Smooth muscle cell (in vitro differentiated cells): ENCODE data around the gene KRTAP6-3. TPM values are rescaled to one million over a fixed set of nuclear protein-coding genes. Genes with fewer than 3 reads are reported as not detected.

Experiments
- DNase-seq: peaks from one replicate; lab custom pipeline; 2025; ENCODE audit not compliant: unreplicated experiment; lab: John Stamatoyannopoulos, UW
- H2AFZ ChIP-seq: fragments of 200-600 bp; sonication (generic); 2 replicates; pipeline ENCODE4 v1.6.0; 2016; ENCODE audit warnings: antibody characterized with exemption, low read depth, mild to moderate bottlenecking
- H3F3A ChIP-seq: fragments of 200-600 bp; sonication (generic); 2 replicates; pipeline ENCODE4 v1.6.0; 2017; ENCODE audit warnings: antibody characterized with exemption, low read depth
- H3K27ac ChIP-seq: fragments of 200-600 bp; sonication (generic); 2 replicates; pipeline ENCODE4 v1.5.1; 2016; ENCODE audit warnings: low read depth, mild to moderate bottlenecking
- H3K27me3 ChIP-seq: fragments of 200-600 bp; sonication (generic); 2 replicates; pipeline ENCODE4 v1.6.1; 2016; ENCODE audit warnings: low read depth, mild to moderate bottlenecking
- H3K36me3 ChIP-seq: fragments of 200-600 bp; sonication (generic); 2 replicates; pipeline ENCODE4 v1.5.1; 2016; ENCODE audit warnings: low read depth
- H3K4me1 ChIP-seq: fragments of 200-600 bp; sonication (generic); 2 replicates; pipeline ENCODE4 v1.5.1; 2016; ENCODE audit warnings: low read depth
- H3K4me2 ChIP-seq: fragments of 200-600 bp; sonication (generic); 2 replicates; pipeline ENCODE4 v1.6.0; 2016; ENCODE audit warnings: mild to moderate bottlenecking
- H3K4me3 ChIP-seq: fragments of 200-600 bp; sonication (generic); 2 replicates; pipeline ENCODE4 v1.5.1; 2016; ENCODE audit warnings: mild to moderate bottlenecking
- H3K79me2 ChIP-seq: fragments of 200-600 bp; sonication (generic); 2 replicates; pipeline ENCODE4 v1.6.0; 2016; ENCODE audit warnings: low read depth, mild to moderate bottlenecking
- H3K9ac ChIP-seq: fragments of 200-600 bp; sonication (generic); 2 replicates; pipeline ENCODE4 v1.6.0; 2016; ENCODE audit warnings: low read depth
- H3K9me3 ChIP-seq: fragments of 200-600 bp; sonication (generic); replicated peaks from 2 replicates; pipeline ENCODE4 v1.5.1; 2016; ENCODE audit warnings: low read depth
- H4K20me1 ChIP-seq: fragments of 200-600 bp; sonication (generic); 2 replicates; pipeline ENCODE4 v1.6.0; 2016; ENCODE audit warnings: low read depth
- WGBS: methylation state at CpG from one replicate; pipeline ENCODE4 v1.1.7; 2016; ENCODE audit warnings: low lambda C conversion rate; 5-methylcytosine and 5-hydroxymethylcytosine counted together
- polyA plus RNA-seq: library from polyadenylated mRNA; unstranded; fragments of >200 nt; fragmentation: Nextera tagmentation; extraction: Ambion mirVana; gene quantifications from 2 replicates; pipeline ENCODE4 v1.2.1, GENCODE V29; 2016
- total RNA-seq: library from RNA; depleted of rRNA; stranded (reverse); fragments of >200 nt; gene quantifications from 2 replicates; pipeline ENCODE4 v1.2.3, GENCODE V29; 2014
- TF ChIP-seq, protein P1 (sequence below): fragments of 200-600 bp; sonication (generic); IDR thresholded peaks from 2 replicates; pipeline ENCODE4 v1.5.1; 2017; ENCODE audit warnings: borderline replicate concordance, mild to moderate bottlenecking, antibody characterized with exemption; ENCODE audit not compliant: insufficient read depth, poor library complexity, severe bottlenecking

KRTAP6-3 gene
- total and polyA plus RNA-seq, 2 experiments from 2014 or later = not detected

DNA sequence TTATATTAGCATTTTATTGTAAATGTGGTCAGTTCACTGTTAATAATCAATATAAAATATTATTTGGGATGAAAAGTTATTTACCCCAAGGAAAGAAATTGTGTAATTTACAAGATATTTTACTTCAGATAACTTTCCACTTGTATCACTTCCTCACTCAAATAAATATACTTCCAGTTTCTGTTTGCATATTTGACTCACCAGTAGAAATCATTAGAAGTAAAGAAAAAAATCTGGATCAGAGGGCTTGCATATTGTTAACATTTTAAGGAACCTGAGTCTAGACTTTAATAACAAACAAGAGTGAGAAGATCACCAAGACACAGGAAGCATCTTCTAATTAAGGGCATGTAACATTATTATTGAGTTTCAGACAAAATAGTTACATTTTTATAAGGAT lies 27.8 kb downstream of the KRTAP6-3 start:
- Histone ChIP-seq H3K27me3 (no peaks in the 10 kb centered on the region), H3K27ac (no peak overlapping the region), H3K9ac (no peak overlapping the region), H3K4me2 (no peak overlapping the region), H3K36me3 (no peaks in the 10 kb centered on the region), H2AFZ (no peak overlapping the region), H3K79me2 (no peaks in the 10 kb centered on the region), H3K9me3 (no peaks in the 10 kb centered on the region), H3F3A (no peaks in the 10 kb centered on the region), H3K4me1 (no peaks in the 10 kb centered on the region), H3K4me3 (no peak overlapping the region), H4K20me1 (no peaks in the 10 kb centered on the region)
- no peak for DNase-seq
- TF ChIP-seq, protein P1, sequence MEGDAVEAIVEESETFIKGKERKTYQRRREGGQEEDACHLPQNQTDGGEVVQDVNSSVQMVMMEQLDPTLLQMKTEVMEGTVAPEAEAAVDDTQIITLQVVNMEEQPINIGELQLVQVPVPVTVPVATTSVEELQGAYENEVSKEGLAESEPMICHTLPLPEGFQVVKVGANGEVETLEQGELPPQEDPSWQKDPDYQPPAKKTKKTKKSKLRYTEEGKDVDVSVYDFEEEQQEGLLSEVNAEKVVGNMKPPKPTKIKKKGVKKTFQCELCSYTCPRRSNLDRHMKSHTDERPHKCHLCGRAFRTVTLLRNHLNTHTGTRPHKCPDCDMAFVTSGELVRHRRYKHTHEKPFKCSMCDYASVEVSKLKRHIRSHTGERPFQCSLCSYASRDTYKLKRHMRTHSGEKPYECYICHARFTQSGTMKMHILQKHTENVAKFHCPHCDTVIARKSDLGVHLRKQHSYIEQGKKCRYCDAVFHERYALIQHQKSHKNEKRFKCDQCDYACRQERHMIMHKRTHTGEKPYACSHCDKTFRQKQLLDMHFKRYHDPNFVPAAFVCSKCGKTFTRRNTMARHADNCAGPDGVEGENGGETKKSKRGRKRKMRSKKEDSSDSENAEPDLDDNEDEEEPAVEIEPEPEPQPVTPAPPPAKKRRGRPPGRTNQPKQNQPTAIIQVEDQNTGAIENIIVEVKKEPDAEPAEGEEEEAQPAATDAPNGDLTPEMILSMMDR = no peak

- TF ChIP-seq, protein P1 = no peak
- WGBS = 83% methylated on average over 3 of the region's 3 CpGs
- no peaks in the 10 kb centered on the region for H3K36me3 ChIP-seq
- H3K79me2 ChIP-seq = no peaks in the 10 kb centered on the region
- H3K4me2 ChIP-seq = no peak within 1 kb of the TSS
- no peak within 1 kb of the TSS for H3K9ac ChIP-seq
- H3K4me3 ChIP-seq = no peak within 1 kb of the TSS
- H3K4me1 ChIP-seq = no peaks in the 10 kb centered on the region
- H2AFZ ChIP-seq = no peak within 1 kb of the TSS
- H4K20me1 ChIP-seq = no peaks in the 10 kb centered on the region
- no peak within 1 kb of the TSS for H3K27ac ChIP-seq
- no peak for DNase-seq
- H3K27me3 ChIP-seq = no peaks in the 10 kb centered on the region
- H3K9me3 ChIP-seq = no peaks in the 10 kb centered on the region
- H3F3A ChIP-seq = no peaks in the 10 kb centered on the region
Measured at GRCh38 chr21:30620522-30620921, 28.3 kb downstream of the KRTAP6-3 start, which contains the start of gene KRTAP20-4. TSS of gene KRTAP20-4 (plus strand) at chr21:30620627.

GRCh38 chr21:30623362-30623761 lies 31.1 kb downstream of the KRTAP6-3 start:
- Histone ChIP-seq H3K27ac (no peak overlapping the region), H3K79me2 (no peaks in the 10 kb centered on the region), H3K4me1 (no peaks in the 10 kb centered on the region), H3K4me3 (no peak overlapping the region), H4K20me1 (no peaks in the 10 kb centered on the region), H3K27me3 (no peaks in the 10 kb centered on the region), H3K4me2 (no peak overlapping the region), H3K9me3 (no peaks in the 10 kb centered on the region), H3F3A (no peaks in the 10 kb centered on the region), H2AFZ (no peak overlapping the region), H3K36me3 (no peaks in the 10 kb centered on the region), H3K9ac (no peak overlapping the region)
- DNase-seq = no peak
- TF ChIP-seq, protein P1 = no peak
- 91% methylated on average over 3 of the region's 3 CpGs for WGBS

DNA sequence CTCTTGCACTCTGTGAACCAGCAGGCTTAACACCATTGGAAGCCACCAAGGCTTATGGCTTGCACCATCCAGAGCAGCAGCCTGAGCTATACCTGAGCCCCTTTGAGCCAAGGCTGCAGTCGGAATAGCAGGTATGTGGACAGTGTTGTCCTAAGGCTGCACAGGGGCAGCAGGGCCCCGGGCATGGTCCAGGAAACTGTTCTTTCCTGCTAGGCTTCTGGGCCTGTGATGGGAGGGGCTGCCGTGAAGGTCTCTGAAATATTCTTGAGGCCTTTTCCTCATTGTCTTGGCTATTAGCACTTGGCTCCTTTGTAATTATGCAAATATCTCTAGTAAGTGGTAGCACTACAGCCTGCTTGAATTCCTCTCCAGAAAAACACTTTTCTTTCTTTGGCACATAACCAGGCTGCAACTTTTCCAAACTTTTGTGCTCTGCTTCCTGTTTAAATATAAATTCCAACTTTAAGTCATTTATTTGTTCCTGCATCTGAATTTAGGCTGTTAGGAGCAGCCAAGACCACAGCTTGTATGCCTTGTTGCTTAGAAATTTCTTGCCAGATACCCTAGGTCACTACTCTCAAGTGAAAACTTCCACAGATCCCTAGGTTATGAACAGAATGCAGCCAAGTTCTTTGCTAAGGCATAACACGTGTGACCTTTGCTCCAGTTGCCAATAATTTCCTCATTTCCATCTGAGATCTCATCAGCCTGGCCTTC lies 33.4 kb downstream of the KRTAP6-3 start:
- Histone ChIP-seq H3K4me2 (no peak overlapping the region), H3K79me2 (no peaks in the 10 kb centered on the region), H3K27me3 (no peaks in the 10 kb centered on the region), H3K9me3 (no peaks in the 10 kb centered on the region), H3K36me3 (no peaks in the 10 kb centered on the region), H3K27ac (no peak overlapping the region), H3K4me1 (no peaks in the 10 kb centered on the region), H3F3A (no peaks in the 10 kb centered on the region), H4K20me1 (no peaks in the 10 kb centered on the region), H3K9ac (no peak overlapping the region), H3K4me3 (no peak overlapping the region), H2AFZ (no peak overlapping the region)
- DNase-seq = no peak
- TF ChIP-seq, protein P1 = no peak
- WGBS = 72% methylated on average over 4 of the region's 4 CpGs
